H9 (cell line): ENCODE measurements around the gene PKP3. TPM values are rescaled to one million over a fixed set of nuclear protein-coding genes. Genes with fewer than 3 reads are reported as not detected.

Experiments used
- DNase-seq: peaks from one replicate; pipeline ENCODE4 v3.0.0-alpha.2; 2017
- H2AFZ ChIP-seq: one replicate; pipeline ENCODE4 v1.6.1; 2013; ENCODE audit warnings: mild to moderate bottlenecking, low read length, control low read depth, moderate library complexity
- H2AK5ac ChIP-seq: 2 replicates; pipeline ENCODE4 v1.6.1; 2013; ENCODE audit warnings: low read length, control low read depth, mixed read lengths; ENCODE audit not compliant: insufficient read length
- H2BK120ac ChIP-seq: one replicate; pipeline ENCODE4 v1.6.1; 2013; ENCODE audit warnings: low read depth, mild to moderate bottlenecking, low read length, control low read depth, inconsistent platforms; ENCODE audit not compliant: poor library complexity, severe bottlenecking
- H2BK12ac ChIP-seq: 2 replicates; pipeline ENCODE4 v1.6.1; 2013; ENCODE audit warnings: low read length, control low read depth, mixed read lengths, low read depth; ENCODE audit not compliant: insufficient read length
- H2BK15ac ChIP-seq: 2 replicates; pipeline ENCODE4 v1.6.1; 2013; ENCODE audit warnings: low read depth, low read length, control low read depth
- H2BK20ac ChIP-seq: one replicate; pipeline ENCODE4 v1.6.1; 2013; ENCODE audit warnings: low read depth, mild to moderate bottlenecking, low read length, control low read depth, inconsistent platforms; ENCODE audit not compliant: poor library complexity, severe bottlenecking
- H2BK5ac ChIP-seq: 2 replicates; pipeline ENCODE4 v1.6.1; 2013; ENCODE audit warnings: low read length, control low read depth, mixed read lengths; ENCODE audit not compliant: insufficient read length
- H3K14ac ChIP-seq: 2 replicates; pipeline ENCODE4 v1.6.1; 2013; ENCODE audit warnings: low read length, control low read depth; ENCODE audit not compliant: insufficient read depth
- H3K18ac ChIP-seq: 2 replicates; pipeline ENCODE4 v1.6.1; 2013; ENCODE audit warnings: low read depth, mild to moderate bottlenecking, mixed read lengths, low read length, control low read depth; ENCODE audit not compliant: insufficient read length
- H3K23ac ChIP-seq: 2 replicates; pipeline ENCODE4 v1.6.1; 2013; ENCODE audit warnings: low read length, control low read depth, mixed read lengths, low read depth; ENCODE audit not compliant: insufficient read length
- H3K23me2 ChIP-seq: 2 replicates; pipeline ENCODE4 v1.6.1; 2013; ENCODE audit warnings: low read depth, mild to moderate bottlenecking, mixed read lengths, low read length, control low read depth; ENCODE audit not compliant: insufficient read length, poor library complexity, severe bottlenecking
- H3K27ac ChIP-seq: 2 replicates; pipeline ENCODE4 v1.5.1; 2013; ENCODE audit warnings: low read length, control low read depth, mixed read lengths, low read depth; ENCODE audit not compliant: insufficient read length
- H3K27me3 ChIP-seq: 2 replicates; pipeline ENCODE4 v1.6.1; 2013; ENCODE audit warnings: low read length, control low read depth, inconsistent platforms; ENCODE audit not compliant: insufficient read depth
- H3K4ac ChIP-seq: 2 replicates; pipeline ENCODE4 v1.6.1; 2013; ENCODE audit warnings: low read depth, mild to moderate bottlenecking, control low read depth, inconsistent platforms, low read length, moderate library complexity
- H3K4me1 ChIP-seq: 2 replicates; pipeline ENCODE4 v1.6.1; 2013; ENCODE audit warnings: low read length, control low read depth, inconsistent platforms; ENCODE audit not compliant: insufficient read depth
- H3K4me2 ChIP-seq: 2 replicates; pipeline ENCODE4 v1.6.1; 2013; ENCODE audit warnings: low read length, control low read depth, mixed read lengths; ENCODE audit not compliant: insufficient read length, insufficient read depth
- H3K56ac ChIP-seq: 2 replicates; pipeline ENCODE4 v1.6.1; 2013; ENCODE audit warnings: low read depth, mild to moderate bottlenecking, mixed read lengths, low read length, control low read depth; ENCODE audit not compliant: insufficient read length
- H3K79me1 ChIP-seq: 2 replicates; pipeline ENCODE4 v1.6.1; 2013; ENCODE audit warnings: low read depth, mild to moderate bottlenecking, moderate library complexity, low read length, control low read depth, inconsistent platforms; ENCODE audit not compliant: insufficient read depth, poor library complexity, severe bottlenecking
- H3K79me2 ChIP-seq: 2 replicates; pipeline ENCODE4 v1.6.1; 2013; ENCODE audit warnings: low read length, control low read depth, inconsistent platforms; ENCODE audit not compliant: insufficient read depth
- H3K9ac ChIP-seq: 2 replicates; pipeline ENCODE4 v1.6.1; 2013; ENCODE audit warnings: low read length, control low read depth, mixed read lengths; ENCODE audit not compliant: insufficient read length; ENCODE audit errors: extremely low read depth
- H3K9me3 ChIP-seq: one replicate; pipeline ENCODE4 v1.6.1; 2013; ENCODE audit warnings: low read depth, low read length, inconsistent platforms; ENCODE audit not compliant: control insufficient read depth
- H3T11ph ChIP-seq: one replicate; pipeline ENCODE4 v1.6.1; 2013; ENCODE audit warnings: mild to moderate bottlenecking, low read length, control low read depth, inconsistent platforms
- H4K20me1 ChIP-seq: one replicate; pipeline ENCODE4 v1.6.1; 2013; ENCODE audit not compliant: control insufficient read depth, insufficient read length, insufficient read depth
- H4K5ac ChIP-seq: 2 replicates; pipeline ENCODE4 v1.6.1; 2013; ENCODE audit warnings: low read depth, mild to moderate bottlenecking, mixed read lengths, low read length, control low read depth; ENCODE audit not compliant: insufficient read length
- H4K8ac ChIP-seq: replicated peaks from 2 replicates; pipeline ENCODE4 v1.6.1; 2013; ENCODE audit warnings: low read length, control low read depth, mixed read lengths, low read depth; ENCODE audit not compliant: insufficient read length
- H4K91ac ChIP-seq: 2 replicates; pipeline ENCODE4 v1.6.1; 2013; ENCODE audit warnings: low read depth, mild to moderate bottlenecking, moderate library complexity, mixed read lengths, low read length, control low read depth; ENCODE audit not compliant: insufficient read length
- H3K27ac Mint-ChIP-seq, 3 experiments: 2 replicates in 2 of 3; 3 replicates in 1 of 3; pipeline ENCODE4 v1.8.0; 2020 to 2021; ENCODE audit warnings: mixed read lengths in 3 of 3, mild to moderate bottlenecking in 1 of 3, moderate library complexity in 1 of 3
- H3K27me3 Mint-ChIP-seq: 2 replicates; pipeline ENCODE4 v1.8.0; 2021; ENCODE audit warnings: low read depth, mild to moderate bottlenecking, moderate library complexity, mixed read lengths
- H3K36me3 Mint-ChIP-seq, 3 experiments: 2 replicates in 2 of 3; 3 replicates in 1 of 3; pipeline ENCODE4 v1.8.0; 2020 to 2021; ENCODE audit warnings: low read depth in 3 of 3, mixed read lengths in 3 of 3; ENCODE audit not compliant: insufficient read depth in 1 of 3
- H3K4me1 Mint-ChIP-seq, 2 experiments: 2 replicates each; pipeline ENCODE4 v1.8.0; 2020; ENCODE audit warnings: mixed read lengths in 2 of 2
- H3K4me3 Mint-ChIP-seq, 2 experiments: 2 replicates in 1 of 2; 3 replicates in 1 of 2; pipeline ENCODE4 v1.8.0; 2020 to 2021; ENCODE audit warnings: mild to moderate bottlenecking in 2 of 2, mixed read lengths in 2 of 2, moderate library complexity in 1 of 2
- H3K9me3 Mint-ChIP-seq, 2 experiments: 2 replicates in 1 of 2; 3 replicates in 1 of 2; pipeline ENCODE4 v1.8.0; 2020; ENCODE audit warnings: mild to moderate bottlenecking in 2 of 2, mixed read lengths in 2 of 2, moderate library complexity in 1 of 2
- CTCF ChIP-seq: fragments of 200-600 bp; sonication (generic); conservative IDR thresholded peaks from 3 replicates; pipeline ENCODE4 v1.8.0; 2021; ENCODE audit warnings: antibody characterized with exemption, mild to moderate bottlenecking
- WGBS: extraction: QIAGEN DNeasy Blood & Tissue Kit; methylation state at CpG from one replicate; pipeline ENCODE4 v1.1.7; 2013; ENCODE audit warnings: missing lambda C conversion rate, low lambda C conversion rate, mixed read lengths; ENCODE audit not compliant: insufficient read length; ENCODE audit errors: extremely low coverage; 5-methylcytosine and 5-hydroxymethylcytosine counted together
- total RNA-seq: library from RNA; stranded (reverse); gene quantifications from 2 replicates; pipeline ENCODE4 v1.2.1, GENCODE V29; 2021

PKP3 gene
- total RNA-seq, 1 experiment from 2014 or later, result 41.7 TPM

- Histone ChIP-seq H2BK120ac (no peak overlapping the region), H4K8ac (no peak overlapping the region), H4K5ac (no peak overlapping the region), H3K79me2 (no peaks in the 10 kb centered on the region), H3K79me1 (no peaks in the 10 kb centered on the region), H3K14ac (no peak overlapping the region), H3K27me3 (no peaks in the 10 kb centered on the region; the same call in 1 of the 2 replicates), H3K23ac (no peak overlapping the region), H2BK20ac (no peak overlapping the region), H3K23me2 (no peaks in the 10 kb centered on the region), H3K27ac (no peak overlapping the region), H3K56ac (no peak overlapping the region), H3K4me2 (no peak overlapping the region), H3T11ph (no peak overlapping the region), H2BK15ac (no peak overlapping the region), H3K4ac (no peak overlapping the region), H2BK5ac (no peak overlapping the region), H2AK5ac (no peak overlapping the region), H2AFZ (no peak overlapping the region), H3K9me3 (peaks cover 13% of the 10 kb centered on the region), H3K9ac (no peak overlapping the region), H4K91ac (no peak overlapping the region), H4K20me1 (no peaks in the 10 kb centered on the region), H2BK12ac (no peak overlapping the region), H3K4me1 (no peaks in the 10 kb centered on the region), H3K18ac (no peak overlapping the region)
- no peak overlapping the region for H3K4me3 Mint-ChIP-seq
- no peak for DNase-seq
- WGBS, result no CpG with 5 or more reads among the region's 14 CpGs
- TF ChIP-seq CTCF, result no peak
- peaks cover 9% of the 10 kb centered on the region in 2 experiments for H3K9me3 Mint-ChIP-seq
- peaks cover 18 to 30% (median 21%) of the 10 kb centered on the region in 3 experiments for H3K36me3 Mint-ChIP-seq
- peak overlapping the region in 2 of 3 experiments; percentile 13 to 64; a peak in 2 of 7 replicates for H3K27ac Mint-ChIP-seq
- peaks cover 0 to 3% of the 10 kb centered on the region in 2 experiments; a peak in 1 of 4 replicates for H3K4me1 Mint-ChIP-seq
- H3K27me3 Mint-ChIP-seq, result peaks cover 14% of the 10 kb centered on the region
These were observed 10.6 kb upstream of the PKP3 start for GRCh38 chr11:383431-383830.
